WTC11 (cell line): Measurements from ENCODE around the gene TMCO2.
"Not testable (repeated sequence)": the region's sequence is repeated elsewhere in the genome, so short reads cannot be mapped to it uniquely, and the experiment has no call there.

ENCODE experiments used
- ATF1 ChIP-seq: sonication (generic); formaldehyde crosslinking; IDR thresholded peaks from 2 replicates; pipeline ENCODE4 v1.8.1; 2023; ENCODE audit warnings: mild to moderate bottlenecking, moderate library complexity, missing genetic modification reagents
- ATF3 ChIP-seq: sonication (generic); formaldehyde crosslinking; conservative IDR thresholded peaks from 2 replicates; pipeline ENCODE4 v1.8.1; 2022; ENCODE audit warnings: mild to moderate bottlenecking, missing genetic modification reagents
- CREB1 ChIP-seq: sonication (generic); formaldehyde crosslinking; IDR thresholded peaks from 2 replicates; pipeline ENCODE4 v1.8.0; 2023; ENCODE audit warnings: mild to moderate bottlenecking, missing genetic modification reagents
- CTCF ChIP-seq: fragments of 200-600 bp; IDR thresholded peaks from 2 replicates; pipeline ENCODE4 v1.8.0; 2022; ENCODE audit warnings: antibody characterized with exemption
- E2F4 ChIP-seq: sonication (generic); formaldehyde crosslinking; IDR thresholded peaks from 2 replicates; pipeline ENCODE4 v1.8.1; 2022; ENCODE audit warnings: low read depth, mild to moderate bottlenecking, moderate library complexity, missing genetic modification reagents, borderline replicate concordance
- E2F5 ChIP-seq: sonication (generic); formaldehyde crosslinking; IDR thresholded peaks from 2 replicates; pipeline ENCODE4 v1.8.1; 2022; ENCODE audit warnings: mild to moderate bottlenecking, moderate library complexity, missing genetic modification reagents
- FOXP1 ChIP-seq: sonication (generic); formaldehyde crosslinking; IDR thresholded peaks from 2 replicates; pipeline ENCODE4 v1.8.0; 2022; ENCODE audit warnings: missing genetic modification reagents, mild to moderate bottlenecking, moderate library complexity, borderline replicate concordance
- NR2C2 ChIP-seq: sonication (generic); formaldehyde crosslinking; IDR thresholded peaks from 2 replicates; pipeline ENCODE4 v1.8.0; 2022; ENCODE audit warnings: mild to moderate bottlenecking, missing genetic modification reagents
- NR3C1 ChIP-seq: sonication (generic); formaldehyde crosslinking; conservative IDR thresholded peaks from 2 replicates; pipeline ENCODE4 v1.8.1; 2023; ENCODE audit warnings: low read depth, mild to moderate bottlenecking, missing genetic modification reagents
- ZNF232 ChIP-seq: sonication (generic); formaldehyde crosslinking; IDR thresholded peaks from 2 replicates; pipeline ENCODE4 v1.8.0; 2022; ENCODE audit warnings: mild to moderate bottlenecking, missing genetic modification reagents

GRCh38 chr1:40221471-40221905 lies 26.2 kb upstream of the TMCO2 start:
- not testable (repeated sequence) for TF ChIP-seq NR2C2 (CRISPR knock-in tag); CTCF; CREB1 (CRISPR knock-in tag); ATF3 (CRISPR knock-in tag); FOXP1 (CRISPR knock-in tag); ZNF232 (CRISPR knock-in tag); NR3C1 (CRISPR knock-in tag); E2F5 (CRISPR knock-in tag); ATF1 (CRISPR knock-in tag); E2F4 (CRISPR knock-in tag)
